Daoy (cell line): ENCODE results near the gene GATB. TPM values are rescaled to one million over a fixed set of nuclear protein-coding genes. Genes with fewer than 3 reads are reported as not detected.
"Not testable (repeated sequence)": the region's sequence is repeated elsewhere in the genome, so short reads cannot be mapped to it uniquely, and the experiment has no call there.

Experiments used
- DNase-seq: peaks from one replicate; pipeline ENCODE4 v3.0.0-alpha.2; 2015; ENCODE audit warnings: low read depth
- total RNA-seq: library from RNA; depleted of rRNA; stranded (reverse); fragments of >200 nt; shearing (Covaris generic); gene quantifications from 2 replicates; pipeline ENCODE4 v1.2.3, GENCODE V29; 2014

The GATB gene
- total RNA-seq, 1 experiment from 2014 or later = 16.4 TPM

GRCh38 chr4:151731670-151732069, 29.1 kb downstream of the GATB start:
- not testable (repeated sequence) for DNase-seq

- peak; percentile 69 for DNase-seq
Observed at GRCh38 chr4:151729731-151730559, 30.9 kb downstream of the GATB start.

GRCh38 chr4:151728679-151729078, 32.1 kb downstream of the GATB start:
- no peak for DNase-seq

GRCh38 chr4:151728006-151728405, 32.8 kb downstream of the GATB start:
- DNase-seq = no peak

GRCh38 chr4:151727365-151727764, 33.4 kb downstream of the GATB start:
- no peak for DNase-seq

GRCh38 chr4:151725087-151725486, 35.7 kb downstream of the GATB start:
- DNase-seq = no peak

- no peak for DNase-seq
Observed at GRCh38 chr4:151721916-151722315, 38.9 kb downstream of the GATB start.

GRCh38 chr4:151721466-151721865, 39.3 kb downstream of the GATB start:
- no peak for DNase-seq

GRCh38 chr4:151719956-151720334, 40.9 kb downstream of the GATB start:
- no peak for DNase-seq

- DNase-seq = no peak
Observed at GRCh38 chr4:151718984-151719955, 41.5 kb downstream of the GATB start.

GRCh38 chr4:151717909-151718628, 42.7 kb downstream of the GATB start:
- no peak for DNase-seq

- DNase-seq = no peak
Observed at GRCh38 chr4:151717314-151717713, 43.5 kb downstream of the GATB start.

- DNase-seq = no peak
Observed at GRCh38 chr4:151716324-151716723, 44.5 kb downstream of the GATB start.

- no peak for DNase-seq
Observed at GRCh38 chr4:151715881-151716280, 44.9 kb downstream of the GATB start.

GRCh38 chr4:151712777-151713176, 48.0 kb downstream of the GATB start:
- no peak for DNase-seq

GRCh38 chr4:151711646-151712045, 49.2 kb downstream of the GATB start:
- no peak for DNase-seq

GRCh38 chr4:151709587-151709986, 51.2 kb downstream of the GATB start:
- DNase-seq = no peak

- DNase-seq = no peak
Observed at GRCh38 chr4:151709071-151709470, 51.7 kb downstream of the GATB start.

GRCh38 chr4:151708100-151708499, 52.7 kb downstream of the GATB start:
- no peak for DNase-seq

GRCh38 chr4:151703401-151703800, 57.4 kb downstream of the GATB start:
- DNase-seq = no peak

- DNase-seq = no peak
Observed at GRCh38 chr4:151702256-151702655, 58.6 kb downstream of the GATB start.
